BJ (cell line): Measurements from ENCODE around the gene CCDC6. TPM values are rescaled to one million over a fixed set of nuclear protein-coding genes. Genes with fewer than 3 reads are reported as not detected.

Experiments used
- CTCF ChIA-PET: fragments of 350-600 bp; formaldehyde crosslinking; extraction: SDS; loops from one replicate; lab custom pipeline; 2021; ENCODE audit warnings: antibody characterized with exemption, inconsistent platforms; lab: Yijun Ruan, JAX
- POLR2A ChIA-PET: fragments of 300-600 bp; sonication (Branson Sonifier 250); formaldehyde crosslinking; extraction: SDS; loops from one replicate; lab custom pipeline; 2021; ENCODE audit warnings: antibody characterized with exemption; lab: Charles Lee
- DNase-seq: peaks from one replicate; pipeline ENCODE4 v3.0.0-alpha.2; 2011; ENCODE audit warnings: low read depth
- H3K27me3 ChIP-seq: 2 replicates; pipeline ENCODE4 v1.6.0; 2011; ENCODE audit warnings: low read length; ENCODE audit not compliant: control insufficient read depth, insufficient read depth
- H3K36me3 ChIP-seq: 2 replicates; pipeline ENCODE4 v1.5.1; 2011; ENCODE audit warnings: low read length; ENCODE audit not compliant: control insufficient read depth, insufficient read depth
- H3K4me3 ChIP-seq: 2 replicates; pipeline ENCODE4 v1.5.1; 2011; ENCODE audit warnings: low read depth, mild to moderate bottlenecking, control low read depth, low read length
- CTCF ChIP-seq: IDR thresholded peaks from 2 replicates; pipeline ENCODE4 v1.5.1; 2011; ENCODE audit warnings: low read depth, mild to moderate bottlenecking, control low read depth, inconsistent platforms, low read length, moderate library complexity; ENCODE audit not compliant: insufficient read depth
- polyA plus RNA-seq: library from polyadenylated mRNA; depleted of rRNA; stranded (reverse); fragments of >200 nt; gene quantifications from 2 replicates; pipeline ENCODE4 v1.2.3, GENCODE V29; 2011

CCDC6 gene
- polyA plus RNA-seq, 1 experiment = 17.2 TPM

GRCh38 chr10:59844436-59844835, 61.9 kb downstream of the CCDC6 start:
- no peak for TF ChIP-seq CTCF
- Histone ChIP-seq H3K27me3 (no peaks in the 10 kb centered on the region), H3K36me3 (no peaks in the 10 kb centered on the region), H3K4me3 (no peak overlapping the region)
- ChIA-PET POLR2A (interaction anchor here (0.6 kb wide), 1 partner anchor 13 kb away, joined by 5 read pairs; no protein-coding TSS in a partner anchor), CTCF (interaction anchor here (1.5 kb wide), 1 partner anchor 14 kb away, joined by 6 read pairs; no protein-coding TSS in a partner anchor)
- DNase-seq = no peak

GRCh38 chr10:59843748-59844147, 62.6 kb downstream of the CCDC6 start:
- no peak for DNase-seq
- ChIA-PET CTCF (interaction anchor here (0.7 to 1.5 kb wide), 3 partner anchors 10 to 13 kb away, joined by 3 to 6 read pairs (median 4); no protein-coding TSS in a partner anchor), POLR2A (no interaction called here)
- Histone ChIP-seq H3K36me3 (no peaks in the 10 kb centered on the region), H3K27me3 (no peaks in the 10 kb centered on the region), H3K4me3 (no peak overlapping the region)
- no peak for TF ChIP-seq CTCF

- no peaks in the 10 kb centered on the region for H3K27me3 ChIP-seq
- ChIA-PET CTCF (interaction anchor here (1.2 to 1.7 kb wide), 3 partner anchors 9 to 17 kb away, joined by 3 to 9 read pairs (median 4); no protein-coding TSS in a partner anchor), POLR2A (no interaction called here)
- no peak overlapping the region for H3K4me3 ChIP-seq
- DNase-seq = no peak
- no peaks in the 10 kb centered on the region for H3K36me3 ChIP-seq
- TF ChIP-seq CTCF = no peak
These were observed 66.8 kb downstream of the CCDC6 start for GRCh38 chr10:59839576-59839975.

GRCh38 chr10:59838085-59838789, 68.1 kb downstream of the CCDC6 start:
- no peak for TF ChIP-seq CTCF
- CTCF ChIA-PET = interaction anchor here (0.6 to 1.7 kb wide), 4 partner anchors 7 to 109 kb away, joined by 3 to 9 read pairs (median 3); no protein-coding TSS in a partner anchor
- Histone ChIP-seq H3K36me3 (no peaks in the 10 kb centered on the region), H3K27me3 (no peaks in the 10 kb centered on the region), H3K4me3 (no peak overlapping the region)
- DNase-seq = no peak
- POLR2A ChIA-PET = interaction anchor here (0.7 kb wide), 1 partner anchor 32 kb away, joined by 9 read pairs; no protein-coding TSS in a partner anchor

- Histone ChIP-seq H3K4me3 (no peak overlapping the region), H3K27me3 (no peaks in the 10 kb centered on the region), H3K36me3 (no peaks in the 10 kb centered on the region)
- CTCF ChIA-PET = interaction anchor here (0.8 to 2.0 kb wide), 2 partner anchors 10 to 208 kb away, joined by 4 to 6 read pairs; no protein-coding TSS in a partner anchor
- POLR2A ChIA-PET = interaction anchor here (0.6 kb wide), 1 partner anchor 12 kb away, joined by 12 read pairs; no protein-coding TSS in a partner anchor
- no peak for DNase-seq
- TF ChIP-seq CTCF = no peak
These were observed 72.5 kb downstream of the CCDC6 start for GRCh38 chr10:59833810-59834209.
